Astrocyte (in vitro differentiated cells and primary cell): ENCODE measurements around the gene E4F1. TPM values are rescaled to one million over a fixed set of nuclear protein-coding genes. Genes with fewer than 3 reads are reported as not detected.

Experiments
- DNase-seq: peaks from one replicate; pipeline ENCODE4 v3.0.0-alpha.2; 2010; ENCODE audit warnings: low read depth
- FAIRE-seq: peaks from 2 replicates; lab custom pipeline; 2011; peaks lifted over from hg19 to GRCh38; lab: Jason Lieb, UNC
- H2AFZ ChIP-seq: 2 replicates; pipeline ENCODE4 v1.6.0; 2012; ENCODE audit warnings: low read depth, low read length, inconsistent platforms
- H3K27ac ChIP-seq: 2 replicates; pipeline ENCODE4 v1.5.1; 2011; ENCODE audit warnings: low read depth, low read length, inconsistent platforms
- H3K27me3 ChIP-seq: 2 replicates; pipeline ENCODE4 v1.6.0; 2011; ENCODE audit warnings: low read length, inconsistent platforms; ENCODE audit not compliant: insufficient read depth
- H3K36me3 ChIP-seq: 2 replicates; pipeline ENCODE4 v1.5.1; 2011; ENCODE audit warnings: low read length, inconsistent platforms; ENCODE audit not compliant: insufficient read depth
- H3K4me1 ChIP-seq: 2 replicates; pipeline ENCODE4 v1.5.1; 2011; ENCODE audit warnings: low read length, inconsistent platforms; ENCODE audit not compliant: insufficient read depth
- H3K4me2 ChIP-seq: 2 replicates; pipeline ENCODE4 v1.6.0; 2012; ENCODE audit warnings: low read length, inconsistent platforms
- H3K4me3 ChIP-seq: 2 replicates; pipeline ENCODE4 v1.5.1; 2011; ENCODE audit warnings: low read depth, mild to moderate bottlenecking, low read length, inconsistent platforms; ENCODE audit not compliant: insufficient read depth
- H3K79me2 ChIP-seq: 2 replicates; pipeline ENCODE4 v1.6.0; 2012; ENCODE audit warnings: mild to moderate bottlenecking, low read length, inconsistent platforms; ENCODE audit not compliant: insufficient read depth
- H3K9ac ChIP-seq: 2 replicates; pipeline ENCODE4 v1.6.0; 2012; ENCODE audit warnings: mild to moderate bottlenecking, low read length, inconsistent platforms
- H3K9me3 ChIP-seq: 2 replicates; pipeline ENCODE4 v1.5.1; 2012; ENCODE audit warnings: low read depth, mild to moderate bottlenecking, low read length, inconsistent platforms; ENCODE audit not compliant: insufficient read depth
- H4K20me1 ChIP-seq: 2 replicates; pipeline ENCODE4 v1.6.0; 2012; ENCODE audit warnings: low read length, inconsistent platforms; ENCODE audit not compliant: insufficient read depth
- H3K27ac Mint-ChIP-seq: one replicate; pipeline ENCODE4 v1.8.0; 2021; ENCODE audit warnings: mild to moderate bottlenecking, mixed read lengths; ENCODE audit not compliant: unreplicated experiment
- H3K27me3 Mint-ChIP-seq: one replicate; pipeline ENCODE4 v1.8.0; 2021; ENCODE audit warnings: low read depth, mixed read lengths; ENCODE audit not compliant: unreplicated experiment
- H3K36me3 Mint-ChIP-seq: one replicate; pipeline ENCODE4 v1.8.0; 2021; ENCODE audit warnings: low read depth, mixed read lengths; ENCODE audit not compliant: unreplicated experiment
- H3K4me1 Mint-ChIP-seq: one replicate; pipeline ENCODE4 v1.8.0; 2021; ENCODE audit warnings: low read depth, mixed read lengths; ENCODE audit not compliant: unreplicated experiment
- H3K4me3 Mint-ChIP-seq: one replicate; pipeline ENCODE4 v1.8.0; 2021; ENCODE audit warnings: mild to moderate bottlenecking, moderate library complexity, mixed read lengths; ENCODE audit not compliant: unreplicated experiment
- H3K9me3 Mint-ChIP-seq: one replicate; pipeline ENCODE4 v1.8.0; 2021; ENCODE audit warnings: mild to moderate bottlenecking, mixed read lengths; ENCODE audit not compliant: unreplicated experiment
- CTCF ChIP-seq: IDR thresholded peaks from 2 replicates; pipeline ENCODE4 v1.5.1; 2011; ENCODE audit warnings: low read depth, mild to moderate bottlenecking, inconsistent platforms, low read length, moderate library complexity; ENCODE audit not compliant: insufficient read depth
- EZH2 ChIP-seq: IDR thresholded peaks from 2 replicates; pipeline ENCODE4 v1.6.1; 2012; ENCODE audit warnings: mild to moderate bottlenecking, low read length, inconsistent platforms; ENCODE audit not compliant: insufficient read depth
- microRNA-seq: library from miRNA; unstranded; fragments of <30 nt; microRNA quantifications from one replicate; pipeline ENCODE4 v1.2.0, GENCODE V29; 2020
- total RNA-seq: library from RNA; stranded (reverse); gene quantifications from 2 replicates; pipeline ENCODE4 v1.2.1, GENCODE V29; 2021

Gene E4F1
- total RNA-seq, 1 donor from 2014 or later = 22.8 TPM

- Histone ChIP-seq H3K27me3 (peaks cover 3% of the 10 kb centered on the region), H3K4me1 (no peaks in the 10 kb centered on the region), H3K27ac (no peak overlapping the region), H3K9ac (no peak overlapping the region), H3K9me3 (no peaks in the 10 kb centered on the region), H3K36me3 (no peaks in the 10 kb centered on the region), H3K79me2 (no peaks in the 10 kb centered on the region), H4K20me1 (no peaks in the 10 kb centered on the region), H2AFZ (no peak overlapping the region), H3K4me3 (no peak overlapping the region), H3K4me2 (no peak overlapping the region)
- H3K9me3 Mint-ChIP-seq = no peaks in the 10 kb centered on the region
- no peak overlapping the region for H3K27ac Mint-ChIP-seq
- TF ChIP-seq CTCF (no peak), EZH2 (no peak)
- no peaks in the 10 kb centered on the region for H3K4me1 Mint-ChIP-seq
- no peak overlapping the region for H3K4me3 Mint-ChIP-seq
- DNase-seq (no peak), FAIRE-seq (no peak)
- peaks cover 2% of the 10 kb centered on the region for H3K36me3 Mint-ChIP-seq
- peaks cover 22% of the 10 kb centered on the region for H3K27me3 Mint-ChIP-seq
These were observed 60.8 kb downstream of the E4F1 start for GRCh38 chr16:2284001-2284770.

- no peak overlapping the region for H3K27ac ChIP-seq
- DNase-seq = no peak
- H2AFZ ChIP-seq = no peak overlapping the region
- Mint-ChIP-seq H3K4me3 (no peak overlapping the region), H3K4me1 (no peaks in the 10 kb centered on the region), H3K36me3 (peaks cover 2% of the 10 kb centered on the region), H3K9me3 (no peaks in the 10 kb centered on the region), H3K27ac (no peak overlapping the region), H3K27me3 (peaks cover 19% of the 10 kb centered on the region)
- no peaks in the 10 kb centered on the region for H4K20me1 ChIP-seq
- H3K4me2 ChIP-seq = no peak overlapping the region
- no peak for FAIRE-seq
- H3K27me3 ChIP-seq = no peaks in the 10 kb centered on the region
- TF ChIP-seq EZH2 (no peak), CTCF (no peak)
- H3K36me3 ChIP-seq = no peaks in the 10 kb centered on the region
- H3K9ac ChIP-seq = no peak overlapping the region
- H3K79me2 ChIP-seq = no peaks in the 10 kb centered on the region
- H3K4me1 ChIP-seq = no peaks in the 10 kb centered on the region
- H3K4me3 ChIP-seq = no peak overlapping the region
- H3K9me3 ChIP-seq = no peaks in the 10 kb centered on the region
These were observed 61.6 kb downstream of the E4F1 start for GRCh38 chr16:2284797-2285576.

Small RNAs within 50 kb of the gene (microRNA-seq; reads per million reads assigned to microRNA genes)
- gene MIR3677 (1.6 reads per million), gene MIR4717 (not detected)

Other genes starting within 250 kb of the E4F1 start
- 0.89 TPM in 1 of 2 replicates, not detected in the other for gene NOXO1, start 242.1 kb upstream of the E4F1 start, total RNA-seq
- gene GFER, start 239.4 kb upstream of the E4F1 start, total RNA-seq = 30.4 and 32.1 TPM in 2 replicates
- gene SYNGR3, start 233.6 kb upstream of the E4F1 start, total RNA-seq = 4.8 and 6.0 TPM in 2 replicates
- 46.0 and 50.0 TPM in 2 replicates for gene ZNF598, start 213.8 kb upstream of the E4F1 start, total RNA-seq
- 2.1 and 2.9 TPM in 2 replicates for gene NPW, start 203.8 kb upstream of the E4F1 start, total RNA-seq
- 92.5 and 106 TPM in 2 replicates for gene NHERF2, start 196.7 kb upstream of the E4F1 start, total RNA-seq
- 13.2 and 13.7 TPM in 2 replicates for gene NTHL1, start 175.8 kb upstream of the E4F1 start, total RNA-seq
- 89.5 and 94.6 TPM in 2 replicates for gene TSC2, start 175.6 kb upstream of the E4F1 start, total RNA-seq
- gene PKD1, start 87.7 kb upstream of the E4F1 start, total RNA-seq = 112 and 128 TPM in 2 replicates
- 1.2 and 1.4 TPM in 2 replicates for gene RAB26, start 75.0 kb upstream of the E4F1 start, total RNA-seq
- gene TRAF7, start 67.8 kb upstream of the E4F1 start, total RNA-seq = 92.1 and 93.1 TPM in 2 replicates
- gene CASKIN1, start 27.0 kb upstream of the E4F1 start, total RNA-seq = 0.66 and 1.3 TPM in 2 replicates
- 32.6 and 34.7 TPM in 2 replicates for gene MLST8, start 18.1 kb upstream of the E4F1 start, total RNA-seq
- 6.4 and 7.0 TPM in 2 replicates for gene BRICD5, start 12.7 kb upstream of the E4F1 start, total RNA-seq
- gene PGP, start 8.8 kb upstream of the E4F1 start, total RNA-seq = 19.4 and 21.1 TPM in 2 replicates
- 1.2 and 1.3 TPM in 2 replicates for gene DNASE1L2, start 12.9 kb downstream of the E4F1 start, total RNA-seq
- gene ECI1, start 28.0 kb downstream of the E4F1 start, total RNA-seq = 53.4 and 56.4 TPM in 2 replicates
- 193 and 209 TPM in 2 replicates for gene RNPS1, start 44.5 kb downstream of the E4F1 start, total RNA-seq
- 4.8 and 4.9 TPM in 2 replicates for gene ABCA3, start 117.1 kb downstream of the E4F1 start, total RNA-seq
- gene CCNF, start 205.9 kb downstream of the E4F1 start, total RNA-seq = 5.5 and 6.4 TPM in 2 replicates
- gene TEDC2, start 236.5 kb downstream of the E4F1 start, total RNA-seq = 5.8 and 6.0 TPM in 2 replicates
- gene NTN3, start 247.7 kb downstream of the E4F1 start, total RNA-seq = 1.1 and 1.3 TPM in 2 replicates